OCI-LY1 (cell line): Measurements from ENCODE around the gene PYDC1.

ENCODE experiments used
- EZH2 ChIP-seq: fragments of 200-600 bp; sonication (generic), shearing (Covaris generic); IDR thresholded peaks from 2 replicates; pipeline ENCODE4 v1.8.0; 2017; ENCODE audit warnings: borderline replicate concordance, mixed run types, mild to moderate bottlenecking, antibody characterized with exemption, low read length, moderate library complexity, mixed read lengths
- TF ChIP-seq, protein P1 (sequence below): fragments of 200-600 bp; sonication (generic), shearing (Covaris generic); IDR thresholded peaks from 2 replicates; pipeline ENCODE4 v1.5.1; 2017; ENCODE audit warnings: mild to moderate bottlenecking, antibody characterized with exemption, low read length, moderate library complexity, mixed read lengths

DNA sequence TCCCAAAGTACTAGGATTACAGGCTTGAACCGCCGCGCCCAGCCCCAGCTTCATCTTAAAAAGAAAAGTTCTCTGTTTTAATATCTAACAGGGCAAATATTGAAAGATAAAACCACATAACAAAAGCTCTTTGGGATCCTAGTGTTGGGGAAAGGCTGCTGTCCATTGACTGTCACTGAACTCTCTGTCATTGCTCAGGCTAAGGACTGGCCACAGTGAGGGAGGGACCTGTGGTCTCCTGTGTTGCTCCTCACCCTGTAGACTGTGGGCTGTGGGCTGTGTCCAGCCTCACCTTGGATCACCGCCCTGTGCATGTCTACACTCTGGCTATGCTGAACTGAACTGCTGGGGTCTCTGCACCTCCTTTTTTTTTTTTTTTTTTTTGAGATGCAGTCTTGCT, 11.3 kb upstream of the PYDC1 start:
- TF ChIP-seq, protein P1, sequence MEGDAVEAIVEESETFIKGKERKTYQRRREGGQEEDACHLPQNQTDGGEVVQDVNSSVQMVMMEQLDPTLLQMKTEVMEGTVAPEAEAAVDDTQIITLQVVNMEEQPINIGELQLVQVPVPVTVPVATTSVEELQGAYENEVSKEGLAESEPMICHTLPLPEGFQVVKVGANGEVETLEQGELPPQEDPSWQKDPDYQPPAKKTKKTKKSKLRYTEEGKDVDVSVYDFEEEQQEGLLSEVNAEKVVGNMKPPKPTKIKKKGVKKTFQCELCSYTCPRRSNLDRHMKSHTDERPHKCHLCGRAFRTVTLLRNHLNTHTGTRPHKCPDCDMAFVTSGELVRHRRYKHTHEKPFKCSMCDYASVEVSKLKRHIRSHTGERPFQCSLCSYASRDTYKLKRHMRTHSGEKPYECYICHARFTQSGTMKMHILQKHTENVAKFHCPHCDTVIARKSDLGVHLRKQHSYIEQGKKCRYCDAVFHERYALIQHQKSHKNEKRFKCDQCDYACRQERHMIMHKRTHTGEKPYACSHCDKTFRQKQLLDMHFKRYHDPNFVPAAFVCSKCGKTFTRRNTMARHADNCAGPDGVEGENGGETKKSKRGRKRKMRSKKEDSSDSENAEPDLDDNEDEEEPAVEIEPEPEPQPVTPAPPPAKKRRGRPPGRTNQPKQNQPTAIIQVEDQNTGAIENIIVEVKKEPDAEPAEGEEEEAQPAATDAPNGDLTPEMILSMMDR = no peak
- no peak for TF ChIP-seq EZH2
